GM03348 (cell line): ENCODE results near the gene LRRC10B.
A peak's percentile ranks its signal among the peaks of the same experiment; 100 is the strongest.

ENCODE experiments used
- DNase-seq: peaks from one replicate; pipeline ENCODE4 v3.0.0; 2012; ENCODE audit warnings: low spot score

Gene LRRC10B

GRCh38 chr11:61509043-61510029 is 787 bp downstream of the LRRC10B start:
- peak; percentile 87 for DNase-seq

DNA sequence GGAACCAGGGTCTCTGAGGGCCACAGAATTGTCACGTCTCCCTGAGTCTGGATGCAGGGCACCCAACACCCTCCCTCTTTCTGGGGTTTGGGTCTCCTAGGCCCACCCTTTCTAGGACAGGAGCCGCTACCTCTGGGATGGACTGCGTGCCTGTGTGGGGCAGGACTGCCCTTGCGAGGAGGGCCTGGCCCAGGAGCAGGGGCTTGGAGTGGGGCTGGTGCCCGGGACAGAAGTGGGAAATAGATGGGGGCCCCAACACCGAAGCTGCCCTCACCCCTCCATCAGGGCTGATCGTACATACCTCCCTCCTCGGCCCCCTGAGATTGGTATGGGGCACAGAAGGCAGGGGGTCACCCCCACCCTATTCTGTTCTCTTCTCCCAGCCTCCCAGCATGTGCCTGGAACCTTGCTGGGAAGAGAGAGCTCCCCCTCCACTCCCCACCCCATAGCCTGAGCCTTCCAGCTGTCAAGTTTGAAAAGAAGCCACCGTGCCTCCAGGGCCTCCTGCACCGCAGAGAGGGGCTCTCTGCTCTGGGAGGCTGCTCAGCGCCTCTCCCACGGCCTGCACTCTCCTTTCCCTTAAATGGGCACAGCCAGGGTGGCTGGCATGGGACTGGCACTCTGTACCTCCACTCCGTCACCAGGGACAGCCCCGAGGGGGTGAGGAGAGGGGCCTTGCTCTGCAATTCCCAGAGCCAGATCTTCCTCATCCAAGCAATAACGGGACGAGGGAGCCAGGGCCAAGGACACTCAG is 1.8 kb downstream of the LRRC10B start:
- DNase-seq = no peak

GRCh38 chr11:61510974-61511373 is 2.4 kb downstream of the LRRC10B start:
- DNase-seq = no peak

DNA sequence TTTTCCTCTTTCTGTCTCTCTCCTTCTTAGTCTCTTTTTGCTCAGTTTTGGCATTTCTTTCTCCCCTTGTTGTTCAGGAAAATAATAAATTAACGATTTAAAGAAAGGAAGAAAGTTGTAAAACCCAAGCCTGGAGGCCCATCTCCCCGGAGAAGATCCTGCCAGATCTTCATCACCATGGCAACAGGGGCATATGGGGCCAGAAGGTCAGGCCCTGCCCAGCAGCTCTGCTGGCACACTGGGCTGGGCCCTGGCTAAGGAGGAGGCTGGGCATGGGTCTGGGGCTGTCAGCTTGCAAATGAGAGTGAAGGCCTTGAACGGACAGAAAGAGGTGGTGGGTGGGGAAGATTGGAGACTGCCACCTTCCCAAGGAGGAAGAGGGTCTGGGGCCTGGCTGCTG is 2.8 kb downstream of the LRRC10B start:
- DNase-seq = no peak

GRCh38 chr11:61512435-61512834 is 3.9 kb downstream of the LRRC10B start:
- DNase-seq = no peak

GRCh38 chr11:61513143-61513765 is 4.7 kb downstream of the LRRC10B start:
- no peak for DNase-seq

DNA sequence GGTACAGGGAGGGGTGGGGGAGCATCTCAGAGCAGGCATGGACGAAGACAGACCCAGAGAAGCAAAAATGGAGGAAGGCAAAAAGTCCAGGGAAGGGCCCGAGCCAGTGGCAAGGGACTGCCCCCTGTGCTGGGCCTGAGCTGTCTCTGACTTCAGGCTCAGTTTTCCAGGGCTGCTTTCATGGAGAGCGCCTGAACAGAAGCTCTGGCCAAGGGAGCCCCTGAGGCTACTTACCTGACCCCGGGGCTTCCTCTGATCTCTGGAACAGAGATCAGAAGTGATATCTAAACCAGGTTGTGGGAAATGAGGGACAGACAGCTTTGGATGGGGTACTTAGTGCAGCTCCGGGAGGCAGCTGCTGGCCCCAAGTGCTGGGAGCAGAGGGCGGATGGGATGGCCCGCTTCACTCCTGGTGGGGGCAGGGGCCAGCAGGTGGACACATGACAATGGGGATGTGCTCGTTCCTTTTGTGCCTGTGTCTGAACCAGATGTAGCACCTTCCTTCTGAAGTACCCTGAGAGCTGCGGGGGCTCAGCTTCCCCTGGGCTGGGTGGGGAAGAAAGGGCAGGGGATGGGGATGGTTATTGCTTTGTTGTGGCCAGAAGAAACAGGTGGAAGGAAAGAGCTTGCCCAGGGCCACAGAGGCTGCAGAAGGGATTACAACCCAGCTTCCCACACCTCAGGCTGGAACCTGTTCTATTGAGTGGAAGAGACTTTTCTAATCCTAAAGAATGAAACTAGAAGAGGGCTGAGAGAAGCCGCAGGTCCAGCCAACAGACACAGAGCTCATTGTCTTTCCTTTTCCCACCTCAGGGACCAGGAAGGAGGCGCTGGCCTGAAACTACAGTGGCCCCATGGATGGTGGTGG is 5.7 kb downstream of the LRRC10B start:
- no peak for DNase-seq

DNA sequence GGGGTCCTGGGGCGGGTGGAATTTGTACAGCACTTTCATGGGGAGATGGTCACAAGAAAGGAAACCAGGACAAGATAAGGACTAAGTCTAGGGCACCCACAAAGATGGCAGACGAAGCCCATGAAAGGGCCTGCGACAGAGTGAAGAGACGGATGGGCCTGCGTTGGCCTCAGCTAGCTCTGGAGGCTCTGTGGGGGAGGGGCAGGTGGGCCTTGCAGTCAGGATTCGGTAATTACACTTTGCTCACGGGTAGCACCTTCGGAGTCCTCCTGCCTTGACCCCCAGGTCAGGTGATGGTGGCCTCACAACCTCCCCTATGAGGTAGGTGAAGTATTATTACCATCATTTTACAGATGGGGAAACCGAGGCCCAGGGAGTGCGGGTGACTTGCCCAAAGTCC is 7.1 kb downstream of the LRRC10B start:
- no peak for DNase-seq

GRCh38 chr11:61516191-61516590 is 7.6 kb downstream of the LRRC10B start:
- no peak for DNase-seq

- peak; percentile 86 for DNase-seq
Observed at GRCh38 chr11:61516675-61517572, 8.4 kb downstream of the LRRC10B start.

GRCh38 chr11:61518032-61518795 is 9.7 kb downstream of the LRRC10B start:
- DNase-seq = no peak

- DNase-seq = no peak
Observed at GRCh38 chr11:61522881-61523280, 14.3 kb downstream of the LRRC10B start.

GRCh38 chr11:61524446-61524845 is 15.9 kb downstream of the LRRC10B start:
- no peak for DNase-seq

- no peak for DNase-seq
Observed at GRCh38 chr11:61524963-61525587, 16.5 kb downstream of the LRRC10B start.

- no peak for DNase-seq
Observed at GRCh38 chr11:61526229-61526628, 17.7 kb downstream of the LRRC10B start.

GRCh38 chr11:61526956-61527731 is 18.6 kb downstream of the LRRC10B start:
- no peak for DNase-seq

DNA sequence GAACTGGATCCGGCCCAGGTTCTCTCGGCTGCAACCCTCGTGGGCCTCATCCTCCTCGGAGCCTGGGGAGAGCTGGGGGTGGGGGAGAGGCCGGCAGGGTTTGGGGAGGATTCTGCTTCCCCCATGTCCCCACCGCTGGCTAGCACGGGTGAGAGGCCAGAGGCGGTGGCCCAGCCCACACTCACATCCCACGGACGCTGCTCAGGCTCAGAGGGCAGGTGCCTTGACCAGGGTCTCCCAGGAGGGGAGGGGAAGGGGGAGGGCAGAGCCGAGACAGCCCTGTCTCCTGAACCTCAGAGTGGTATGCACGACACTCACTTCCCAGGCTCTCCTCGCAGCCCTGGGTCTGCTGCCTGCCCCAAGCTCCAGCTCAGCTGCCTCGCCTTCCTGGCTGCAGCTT is 19.6 kb downstream of the LRRC10B start:
- DNase-seq = no peak

- no peak for DNase-seq
Observed at GRCh38 chr11:61529537-61530225, 21.1 kb downstream of the LRRC10B start.
